ENCODE measurements around the gene METTL18. TPM values are rescaled to one million over a fixed set of nuclear protein-coding genes. Genes with fewer than 3 reads are reported as not detected.
"Not testable (repeated sequence)": the region's sequence is repeated elsewhere in the genome, so short reads cannot be mapped to it uniquely, and the experiment has no call there.

Gene METTL18
- polyA plus RNA-seq, 1 of the 3 experiments (the other 2 are of a cell fraction), result 1.7 TPM

- H3K9me3 ChIP-seq, result no peaks in the 10 kb centered on the region
- CTCF ChIA-PET, result no interaction called here
- no peak overlapping the region for H3K4me3 ChIP-seq (ENCODE audit: low read depth in 2 of 2, low read length in 1 of 2)
- no peak for DNase-seq
- TF ChIP-seq FOXM1 (IDR thresholded peaks at IDR 0.05; ENCODE audit: low read depth) (no peak), NRF1 (IDR thresholded peaks at IDR 0.05; ENCODE audit: low read depth, low read length) (no peak), CTCF (IDR thresholded peaks at IDR 0.05) (no peak), RCOR1 (IDR thresholded peaks at IDR 0.05; ENCODE audit: low read length) (no peak), MAX (IDR thresholded peaks at IDR 0.05; ENCODE audit: low read depth) (no peak), FOSL2 (IDR thresholded peaks at IDR 0.05; ENCODE audit: borderline replicate concordance, low read depth) (no peak)
- no peak overlapping the region for H3K4me2 ChIP-seq
- POLR2A ChIA-PET, result no interaction called here
- H3K36me3 ChIP-seq (replicated peaks in 1 of 2; ENCODE audit: control insufficient read depth in 1 of 2, insufficient read depth in 2 of 2, low read length in 1 of 2), result peaks cover 31 to 37% of the 10 kb centered on the region in 2 experiments
- H3K27ac ChIP-seq (ENCODE audit: low read depth in 2 of 2, low read length in 1 of 2), result no peak overlapping the region
- H3K27me3 ChIP-seq (ENCODE audit: insufficient read depth), result no peaks in the 10 kb centered on the region
- H3K9ac ChIP-seq, result no peak overlapping the region
- no peaks in the 10 kb centered on the region for H3K9me2 ChIP-seq
- H2AFZ ChIP-seq (ENCODE audit: low read depth), result no peak overlapping the region
- H3K79me2 ChIP-seq (ENCODE audit: insufficient read depth), result no peaks in the 10 kb centered on the region
- no peaks in the 10 kb centered on the region for H3F3A ChIP-seq (replicated peaks; ENCODE audit: insufficient read depth)
- H3K4me1 ChIP-seq (ENCODE audit: control insufficient read depth in 1 of 2, insufficient read depth in 2 of 2, low read depth in 1 of 2, low read length in 1 of 2), result no peaks in the 10 kb centered on the region
- WGBS (ENCODE audit: low lambda C conversion rate), result 96% methylated on average over 2 of the region's 2 CpGs
- no peaks in the 10 kb centered on the region for H4K20me1 ChIP-seq (ENCODE audit: insufficient read depth)
Observed at GRCh38 chr1:169812131-169812530, 17.4 kb upstream of the METTL18 start.

DNA sequence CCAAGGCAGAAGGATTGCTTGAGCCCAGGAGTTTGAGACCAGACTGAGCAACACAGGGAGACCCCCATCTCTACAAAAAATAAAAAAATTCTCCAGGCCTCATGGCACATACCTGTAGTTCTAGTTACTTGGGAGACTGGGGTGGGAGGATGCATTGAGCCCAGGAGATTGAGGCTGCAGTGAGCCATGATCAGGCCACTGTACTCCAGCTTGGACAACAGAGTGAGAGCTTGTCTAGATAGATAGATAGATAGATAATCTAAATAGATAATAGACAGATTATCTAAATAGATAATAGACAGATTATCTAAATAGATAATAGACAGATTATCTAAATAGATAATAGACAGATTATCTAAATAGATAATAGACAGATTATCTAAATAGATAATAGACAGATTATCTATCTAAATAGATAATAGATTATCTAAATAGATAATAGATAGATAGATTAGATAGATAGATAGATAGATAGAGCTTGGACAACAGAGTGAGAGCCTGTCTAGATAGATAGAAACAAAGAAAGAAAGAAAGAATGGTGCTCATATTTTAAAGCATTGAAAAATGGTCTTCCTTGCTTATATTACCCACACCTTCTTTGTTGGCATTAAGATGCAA is 16.8 kb upstream of the METTL18 start:
- H4K20me1 ChIP-seq (ENCODE audit: insufficient read depth); DNase-seq; H3K79me2 ChIP-seq (ENCODE audit: insufficient read depth); POLR2A ChIA-PET; H3K9me3 ChIP-seq; H3K4me3 ChIP-seq (ENCODE audit: low read depth in 2 of 2, low read length in 1 of 2); H3K9me2 ChIP-seq; H3K9ac ChIP-seq; H3K4me1 ChIP-seq (ENCODE audit: control insufficient read depth in 1 of 2, insufficient read depth in 2 of 2, low read depth in 1 of 2, low read length in 1 of 2); H2AFZ ChIP-seq (ENCODE audit: low read depth); H3K27ac ChIP-seq (ENCODE audit: low read depth in 2 of 2, low read length in 1 of 2); H3K27me3 ChIP-seq (ENCODE audit: insufficient read depth); H3F3A ChIP-seq (replicated peaks; ENCODE audit: insufficient read depth); H3K4me2 ChIP-seq: not testable (repeated sequence)
- H3K36me3 ChIP-seq (replicated peaks in 1 of 2; ENCODE audit: control insufficient read depth in 1 of 2, insufficient read depth in 2 of 2, low read length in 1 of 2), result peaks cover 31 to 38% of the 10 kb centered on the region in 2 experiments
- CTCF ChIA-PET, result interaction anchor here (1.2 to 2.5 kb wide), 2 partner anchors 12 to 21 kb away, joined by 3 to 14 read pairs; no protein-coding TSS in a partner anchor

GRCh38 chr1:169809370-169810095 is 14.8 kb upstream of the METTL18 start:
- POLR2A ChIA-PET, result interaction anchor here (1.8 kb wide), 1 partner anchor 15 kb away, joined by 4 read pairs; the partner anchor contains the start of gene METTL18
- peak; percentile 39 for DNase-seq
- peaks cover 23 to 49% of the 10 kb centered on the region in 2 experiments for H3K36me3 ChIP-seq (replicated peaks in 1 of 2; ENCODE audit: control insufficient read depth in 1 of 2, insufficient read depth in 2 of 2, low read length in 1 of 2)
- H3K9me3 ChIP-seq, result no peaks in the 10 kb centered on the region
- H3K27me3 ChIP-seq (ENCODE audit: insufficient read depth), result no peaks in the 10 kb centered on the region
- H3K9me2 ChIP-seq, result no peaks in the 10 kb centered on the region
- H3K79me2 ChIP-seq (ENCODE audit: insufficient read depth), result no peaks in the 10 kb centered on the region
- TF ChIP-seq RAD21 (IDR thresholded peaks at IDR 0.05; ENCODE audit: low read length) (peak; percentile 66), NRF1 (IDR thresholded peaks at IDR 0.05; ENCODE audit: low read depth, low read length) (no peak), GABPA (IDR thresholded peaks at IDR 0.05; ENCODE audit: low read depth) (no peak), TEAD4 (IDR thresholded peaks at IDR 0.05; ENCODE audit: borderline replicate concordance, insufficient read depth) (no peak), SMC3 (IDR thresholded peaks at IDR 0.05; ENCODE audit: low read depth, low read length) (peak; percentile 66), CTCF (IDR thresholded peaks at IDR 0.05) (peak; percentile 75)
- H3K4me1 ChIP-seq (ENCODE audit: control insufficient read depth in 1 of 2, insufficient read depth in 2 of 2, low read depth in 1 of 2, low read length in 1 of 2), result no peaks in the 10 kb centered on the region
- H4K20me1 ChIP-seq (ENCODE audit: insufficient read depth), result no peaks in the 10 kb centered on the region
- H3K27ac ChIP-seq (ENCODE audit: low read depth in 2 of 2, low read length in 1 of 2), result no peak overlapping the region
- WGBS (ENCODE audit: low lambda C conversion rate), result 52% methylated on average over 4 of the region's 4 CpGs
- CTCF ChIA-PET, result interaction anchor here (0.6 to 2.5 kb wide), 32 partner anchors 8 to 1210 kb away, joined by 3 to 24 read pairs (median 4); partner anchors contain the start of genes F5 and METTL18
- no peak overlapping the region for H2AFZ ChIP-seq (ENCODE audit: low read depth)
- no peak overlapping the region for H3K9ac ChIP-seq
- H3K4me2 ChIP-seq, result no peak overlapping the region
- H3F3A ChIP-seq (replicated peaks; ENCODE audit: insufficient read depth), result no peaks in the 10 kb centered on the region
- H3K4me3 ChIP-seq (ENCODE audit: low read depth in 2 of 2, low read length in 1 of 2), result no peak overlapping the region; a peak in 1 of 4 replicates

Measured in SK-N-SH (cell line).